Parathyroid adenoma (tissue), 2 donors: ENCODE results near the gene TOGARAM1.
A peak's percentile ranks its signal among the peaks of the same experiment; 100 is the strongest.

ENCODE experiments used
- H2AFZ ChIP-seq: fragments of 300-600 bp; sonication (generic); one replicate; pipeline ENCODE4 v1.7.0; 2017; ENCODE audit warnings: antibody characterized with exemption, mild to moderate bottlenecking
- H3K27ac ChIP-seq: fragments of 300-600 bp; sonication (generic); one replicate; pipeline ENCODE4 v1.7.0; 2017
- H3K27me3 ChIP-seq: fragments of 300-600 bp; sonication (generic); one replicate; pipeline ENCODE4 v1.7.0; 2017; ENCODE audit warnings: low read length; ENCODE audit not compliant: control insufficient read depth, insufficient read depth
- H3K36me3 ChIP-seq: fragments of 300-600 bp; sonication (generic); one replicate; pipeline ENCODE4 v1.7.0; 2017; ENCODE audit warnings: low read length; ENCODE audit not compliant: control insufficient read depth, insufficient read depth
- H3K4me1 ChIP-seq: fragments of 300-600 bp; sonication (generic); one replicate; pipeline ENCODE4 v1.7.0; 2017; ENCODE audit warnings: control low read depth
- H3K4me2 ChIP-seq: fragments of 300-600 bp; sonication (generic); one replicate; pipeline ENCODE4 v1.7.0; 2017; ENCODE audit warnings: low read length
- H3K4me3 ChIP-seq: fragments of 300-600 bp; sonication (generic); one replicate; pipeline ENCODE4 v1.7.0; 2017; ENCODE audit warnings: low read depth, low read length
- H3K79me2 ChIP-seq: fragments of 300-600 bp; sonication (generic); one replicate; pipeline ENCODE4 v1.7.0; 2017; ENCODE audit warnings: control low read depth
- H3K9ac ChIP-seq: fragments of 300-600 bp; sonication (generic); one replicate; pipeline ENCODE4 v1.7.0; 2017; ENCODE audit warnings: mild to moderate bottlenecking
- H3K9me3 ChIP-seq: fragments of 300-600 bp; sonication (generic); one replicate; pipeline ENCODE4 v1.7.0; 2017; ENCODE audit warnings: low read length; ENCODE audit not compliant: control insufficient read depth
- TF ChIP-seq, protein P1 (sequence below): fragments of 300-600 bp; sonication (generic); IDR thresholded peaks from one replicate; pipeline ENCODE4 v1.7.0; 2017; ENCODE audit warnings: antibody characterized with exemption, mild to moderate bottlenecking
- donor health status: primary hyperparathyroidism.

The TOGARAM1 gene

DNA sequence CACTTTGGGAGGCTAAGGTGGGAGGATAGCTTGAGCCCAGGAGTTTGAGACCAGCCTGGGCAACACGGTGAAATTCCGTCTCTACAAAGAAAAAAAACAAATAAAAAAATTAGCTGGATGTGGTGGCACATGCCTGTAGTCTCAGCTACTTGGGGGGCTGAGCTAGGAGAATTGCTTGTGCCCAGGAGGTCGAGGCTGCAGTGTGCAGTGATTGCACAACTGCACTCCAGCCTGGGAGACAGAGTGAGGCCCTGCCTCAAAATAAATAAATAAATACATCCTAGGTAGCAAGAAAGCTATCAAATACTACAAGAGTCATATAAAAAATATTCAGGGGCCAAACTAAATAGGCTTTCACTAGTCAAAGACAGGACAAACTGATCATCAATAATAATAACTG lies 6.5 kb upstream of the TOGARAM1 start:
- no peaks in the 10 kb centered on the region for H3K9me3 ChIP-seq
- H3K36me3 ChIP-seq, result no peaks in the 10 kb centered on the region
- no peak overlapping the region for H3K27ac ChIP-seq
- no peak overlapping the region for H3K9ac ChIP-seq
- H3K79me2 ChIP-seq, result peaks cover 46% of the 10 kb centered on the region
- no peaks in the 10 kb centered on the region for H3K27me3 ChIP-seq
- no peak overlapping the region for H3K4me3 ChIP-seq
- TF ChIP-seq, protein P1, sequence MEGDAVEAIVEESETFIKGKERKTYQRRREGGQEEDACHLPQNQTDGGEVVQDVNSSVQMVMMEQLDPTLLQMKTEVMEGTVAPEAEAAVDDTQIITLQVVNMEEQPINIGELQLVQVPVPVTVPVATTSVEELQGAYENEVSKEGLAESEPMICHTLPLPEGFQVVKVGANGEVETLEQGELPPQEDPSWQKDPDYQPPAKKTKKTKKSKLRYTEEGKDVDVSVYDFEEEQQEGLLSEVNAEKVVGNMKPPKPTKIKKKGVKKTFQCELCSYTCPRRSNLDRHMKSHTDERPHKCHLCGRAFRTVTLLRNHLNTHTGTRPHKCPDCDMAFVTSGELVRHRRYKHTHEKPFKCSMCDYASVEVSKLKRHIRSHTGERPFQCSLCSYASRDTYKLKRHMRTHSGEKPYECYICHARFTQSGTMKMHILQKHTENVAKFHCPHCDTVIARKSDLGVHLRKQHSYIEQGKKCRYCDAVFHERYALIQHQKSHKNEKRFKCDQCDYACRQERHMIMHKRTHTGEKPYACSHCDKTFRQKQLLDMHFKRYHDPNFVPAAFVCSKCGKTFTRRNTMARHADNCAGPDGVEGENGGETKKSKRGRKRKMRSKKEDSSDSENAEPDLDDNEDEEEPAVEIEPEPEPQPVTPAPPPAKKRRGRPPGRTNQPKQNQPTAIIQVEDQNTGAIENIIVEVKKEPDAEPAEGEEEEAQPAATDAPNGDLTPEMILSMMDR, result no peak
- no peaks in the 10 kb centered on the region for H3K4me1 ChIP-seq
- H2AFZ ChIP-seq, result no peak overlapping the region
- H3K4me2 ChIP-seq, result no peak overlapping the region

DNA sequence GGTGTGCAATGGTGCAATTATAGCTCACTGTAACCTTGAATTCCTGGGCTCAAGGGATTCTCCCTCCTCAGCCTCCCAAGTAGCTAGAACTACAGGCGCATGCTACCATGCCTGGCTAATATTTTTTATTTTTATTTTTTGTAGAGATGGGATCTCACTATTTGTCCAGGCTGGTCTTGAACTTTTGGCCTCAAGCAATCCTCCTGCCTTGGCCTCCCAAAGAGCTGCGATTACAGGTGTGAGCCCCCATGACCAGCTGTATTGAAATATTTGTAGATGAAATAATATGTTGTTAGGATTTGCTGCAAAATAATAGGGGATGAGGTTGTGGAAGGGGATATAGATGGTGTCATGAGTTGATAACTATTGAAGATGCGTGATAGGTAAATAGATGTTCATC lies 5.1 kb upstream of the TOGARAM1 start:
- Histone ChIP-seq H3K4me3 (no peak overlapping the region), H3K4me2 (no peak overlapping the region), H3K36me3 (no peaks in the 10 kb centered on the region), H3K9ac (no peak overlapping the region), H3K27ac (no peak overlapping the region), H3K79me2 (peaks cover 38% of the 10 kb centered on the region), H2AFZ (no peak overlapping the region), H3K9me3 (no peaks in the 10 kb centered on the region), H3K4me1 (no peaks in the 10 kb centered on the region), H3K27me3 (no peaks in the 10 kb centered on the region)
- TF ChIP-seq, protein P1, result no peak

DNA sequence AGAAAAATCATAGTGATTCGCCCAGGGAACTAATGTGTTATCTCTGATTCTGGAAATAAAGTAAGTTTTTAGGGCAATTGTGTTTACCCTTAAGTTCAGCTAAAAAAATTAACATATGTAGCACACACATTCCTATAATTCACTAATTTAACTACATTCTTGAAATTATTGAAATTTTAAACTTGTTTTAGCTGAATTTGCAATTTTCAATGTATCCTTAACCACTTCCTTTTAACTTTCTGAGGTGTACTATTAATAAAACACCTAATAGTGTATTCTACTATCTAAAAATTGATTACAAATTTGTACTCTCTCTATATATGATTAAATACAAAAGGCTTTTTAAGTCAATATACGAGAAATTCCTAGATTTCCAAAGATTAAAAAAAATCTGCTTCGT lies 2.5 kb upstream of the TOGARAM1 start:
- no peak overlapping the region for H3K4me3 ChIP-seq

DNA sequence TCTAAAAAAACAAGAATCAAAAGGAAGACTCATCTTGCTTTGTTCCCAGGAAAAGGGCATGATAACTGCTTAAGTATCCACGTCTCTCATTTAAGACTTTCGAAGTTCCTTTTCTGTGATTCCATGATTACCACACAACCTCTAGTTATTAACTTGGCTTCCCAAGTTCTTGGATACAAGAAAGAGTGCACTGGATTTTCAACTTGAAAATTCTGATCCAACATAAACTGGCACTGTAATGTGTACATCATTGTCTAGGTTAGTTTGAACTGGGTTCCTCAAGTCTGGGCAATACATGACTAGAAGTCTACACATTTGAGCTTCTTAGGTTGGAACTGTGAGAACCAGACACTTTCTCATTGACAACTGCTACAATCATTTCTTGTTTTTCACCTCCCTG lies 1.8 kb upstream of the TOGARAM1 start:
- Histone ChIP-seq H3K4me3 (peak overlapping the region; percentile 93), H3K27me3 (no peaks in the 10 kb centered on the region), H3K79me2 (peaks cover 33% of the 10 kb centered on the region), H3K27ac (no peak overlapping the region), H3K4me1 (no peaks in the 10 kb centered on the region), H3K9ac (no peak overlapping the region), H3K4me2 (no peak overlapping the region), H3K36me3 (no peaks in the 10 kb centered on the region), H2AFZ (no peak overlapping the region), H3K9me3 (no peaks in the 10 kb centered on the region)
- TF ChIP-seq, protein P1, result no peak

More for the DNA sequence above, 2.5 kb upstream of the TOGARAM1 start:
- Histone ChIP-seq H3K9ac (no peak overlapping the region), H3K9me3 (no peaks in the 10 kb centered on the region), H3K4me1 (no peaks in the 10 kb centered on the region), H3K36me3 (no peaks in the 10 kb centered on the region), H3K27me3 (no peaks in the 10 kb centered on the region), H3K79me2 (peaks cover 35% of the 10 kb centered on the region), H2AFZ (no peak overlapping the region), H3K27ac (no peak overlapping the region), H3K4me2 (no peak overlapping the region)
- TF ChIP-seq, protein P1, result no peak

DNA sequence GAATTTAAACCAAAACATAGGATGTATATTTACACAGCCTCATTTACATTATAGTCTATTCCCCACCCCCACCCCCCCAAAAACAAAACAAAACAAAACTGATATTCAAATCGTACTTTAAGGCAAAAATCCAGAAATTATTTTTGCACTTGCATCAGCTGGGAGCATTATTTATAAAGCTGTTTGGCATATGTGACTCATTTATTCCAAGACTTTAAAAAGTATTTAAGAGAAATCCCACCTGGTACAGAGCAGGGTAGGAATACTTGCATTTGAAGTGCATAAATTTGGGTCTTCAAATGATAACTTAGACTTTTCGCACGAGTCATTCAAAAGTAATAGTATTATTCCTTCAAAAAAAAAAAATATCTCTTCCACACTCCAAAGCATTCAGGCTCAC lies 1.3 kb upstream of the TOGARAM1 start:
- Histone ChIP-seq H3K9me3 (no peaks in the 10 kb centered on the region), H3K27ac (peak overlapping the region; percentile 92), H3K79me2 (peaks cover 29% of the 10 kb centered on the region), H3K9ac (no peak overlapping the region), H3K4me3 (peak overlapping the region; percentile 93), H2AFZ (peak overlapping the region; percentile 66), H3K4me2 (peak overlapping the region; percentile 81), H3K36me3 (no peaks in the 10 kb centered on the region), H3K27me3 (no peaks in the 10 kb centered on the region), H3K4me1 (no peaks in the 10 kb centered on the region)
- TF ChIP-seq, protein P1, result no peak
